KMS-11 (cell line): ENCODE data around the gene INHBC.

Source experiments
- H2AFZ ChIP-seq: fragments of 200-600 bp; sonication (generic); 2 replicates; pipeline ENCODE4 v1.6.1; 2016; ENCODE audit warnings: antibody characterized with exemption, mixed run types, low read depth
- H3K27ac ChIP-seq: fragments of 200-600 bp; sonication (generic); 2 replicates; pipeline ENCODE4 v1.6.1; 2016; ENCODE audit warnings: mild to moderate bottlenecking, mixed run types
- H3K27me3 ChIP-seq: fragments of 200-600 bp; sonication (generic); 2 replicates; pipeline ENCODE4 v1.6.1; 2017; ENCODE audit warnings: mild to moderate bottlenecking, low read depth, mixed run types, moderate library complexity; ENCODE audit not compliant: insufficient read depth
- H3K36me3 ChIP-seq: fragments of 200-600 bp; sonication (generic); 2 replicates; pipeline ENCODE4 v1.6.1; 2017; ENCODE audit warnings: mild to moderate bottlenecking, mixed run types; ENCODE audit not compliant: insufficient read depth
- H3K4me1 ChIP-seq: fragments of 200-600 bp; sonication (generic); 2 replicates; pipeline ENCODE4 v1.6.1; 2016; ENCODE audit warnings: mild to moderate bottlenecking, low read depth, mixed run types; ENCODE audit not compliant: poor library complexity, severe bottlenecking
- H3K4me2 ChIP-seq: fragments of 200-600 bp; sonication (generic); 2 replicates; pipeline ENCODE4 v1.7.0; 2016; ENCODE audit warnings: mild to moderate bottlenecking, mixed run types
- H3K4me3 ChIP-seq: fragments of 200-600 bp; sonication (generic); IDR thresholded peaks from 2 replicates; pipeline ENCODE4 v1.6.1; 2017; ENCODE audit warnings: low read depth, low read length, mixed read lengths; ENCODE audit not compliant: insufficient read depth
- H3K79me2 ChIP-seq: fragments of 200-600 bp; sonication (generic); 2 replicates; pipeline ENCODE4 v1.6.1; 2016; ENCODE audit warnings: low read depth, mixed run types; ENCODE audit not compliant: insufficient read depth
- H3K9ac ChIP-seq: fragments of 200-600 bp; sonication (generic); 2 replicates; pipeline ENCODE4 v1.6.1; 2016; ENCODE audit warnings: mild to moderate bottlenecking, mixed run types
- H4K20me1 ChIP-seq: fragments of 200-600 bp; sonication (generic); 2 replicates; pipeline ENCODE4 v1.6.1; 2016; ENCODE audit warnings: mild to moderate bottlenecking, mixed run types; ENCODE audit not compliant: insufficient read depth
- CTCF ChIP-seq: fragments of 200-600 bp; sonication (generic); conservative IDR thresholded peaks from 2 replicates; pipeline ENCODE4 v1.6.1; 2017; ENCODE audit warnings: low read depth, mild to moderate bottlenecking, antibody characterized with exemption, low read length, moderate library complexity, mixed read lengths

Gene INHBC

GRCh38 chr12:57465747-57466505 lies 31.3 kb downstream of the INHBC start:
- H3K9ac ChIP-seq, result no peak overlapping the region
- no peaks in the 10 kb centered on the region for H3K79me2 ChIP-seq
- no peak for TF ChIP-seq CTCF
- no peak overlapping the region for H3K4me2 ChIP-seq
- no peak overlapping the region for H2AFZ ChIP-seq
- no peaks in the 10 kb centered on the region for H4K20me1 ChIP-seq
- no peaks in the 10 kb centered on the region for H3K36me3 ChIP-seq
- H3K4me3 ChIP-seq, result no peak overlapping the region
- H3K27me3 ChIP-seq, result peaks cover 90% of the 10 kb centered on the region
- H3K27ac ChIP-seq, result no peak overlapping the region
- peaks cover 11% of the 10 kb centered on the region for H3K4me1 ChIP-seq

GRCh38 chr12:57467212-57467874 lies 32.8 kb downstream of the INHBC start:
- no peak overlapping the region for H3K9ac ChIP-seq
- H3K4me3 ChIP-seq, result no peak overlapping the region
- no peak overlapping the region for H3K4me2 ChIP-seq
- H2AFZ ChIP-seq, result no peak overlapping the region
- no peaks in the 10 kb centered on the region for H3K79me2 ChIP-seq
- peaks cover 93% of the 10 kb centered on the region for H3K27me3 ChIP-seq
- peaks cover 7% of the 10 kb centered on the region for H3K4me1 ChIP-seq
- H3K27ac ChIP-seq, result no peak overlapping the region
- TF ChIP-seq CTCF, result no peak
- no peaks in the 10 kb centered on the region for H4K20me1 ChIP-seq
- H3K36me3 ChIP-seq, result no peaks in the 10 kb centered on the region

GRCh38 chr12:57467915-57468314 lies 33.3 kb downstream of the INHBC start:
- Histone ChIP-seq H3K9ac (no peak overlapping the region), H3K36me3 (no peaks in the 10 kb centered on the region), H3K79me2 (no peaks in the 10 kb centered on the region), H3K27me3 (peaks cover 99% of the 10 kb centered on the region), H3K4me3 (no peak overlapping the region), H3K4me2 (no peak overlapping the region), H3K27ac (no peak overlapping the region), H2AFZ (no peak overlapping the region), H4K20me1 (no peaks in the 10 kb centered on the region), H3K4me1 (peaks cover 5% of the 10 kb centered on the region)
- TF ChIP-seq CTCF, result no peak

- peaks cover 100% of the 10 kb centered on the region for H3K27me3 ChIP-seq
- no peak overlapping the region for H3K4me2 ChIP-seq
- TF ChIP-seq CTCF, result no peak
- no peak overlapping the region for H3K9ac ChIP-seq
- no peak overlapping the region for H2AFZ ChIP-seq
- H4K20me1 ChIP-seq, result no peaks in the 10 kb centered on the region
- no peaks in the 10 kb centered on the region for H3K4me1 ChIP-seq
- no peak overlapping the region for H3K4me3 ChIP-seq
- H3K79me2 ChIP-seq, result no peaks in the 10 kb centered on the region
- H3K36me3 ChIP-seq, result no peaks in the 10 kb centered on the region
- H3K27ac ChIP-seq, result no peak overlapping the region
These were observed 34.9 kb downstream of the INHBC start for GRCh38 chr12:57469296-57470164.
